ENCODE results near the gene CAPN7.

CAPN7 gene

GRCh38 chr3:15243822-15244482, 37.9 kb downstream of the CAPN7 start:
- no peak for DNase-seq (ENCODE audit: low read depth in 1 of 2, low spot score in 1 of 2)

GRCh38 chr3:15246186-15246585, 40.1 kb downstream of the CAPN7 start:
- no peak for DNase-seq (ENCODE audit: low read depth in 1 of 2, low spot score in 1 of 2)

GRCh38 chr3:15253023-15253697, 47.1 kb downstream of the CAPN7 start:
- no peak for DNase-seq (ENCODE audit: low read depth in 1 of 2, low spot score in 1 of 2)

GRCh38 chr3:15255215-15255614, 49.2 kb downstream of the CAPN7 start:
- no peak for DNase-seq (ENCODE audit: low read depth in 1 of 2, low spot score in 1 of 2)

GRCh38 chr3:15256861-15257341, 50.9 kb downstream of the CAPN7 start:
- no peak for DNase-seq (ENCODE audit: low read depth in 1 of 2, low spot score in 1 of 2)

GRCh38 chr3:15258720-15259119, 52.7 kb downstream of the CAPN7 start:
- no peak for DNase-seq (ENCODE audit: low read depth in 1 of 2, low spot score in 1 of 2)

GRCh38 chr3:15260531-15260930, 54.5 kb downstream of the CAPN7 start:
- DNase-seq (ENCODE audit: low read depth in 1 of 2, low spot score in 1 of 2) = no peak

GRCh38 chr3:15261274-15261673, 55.2 kb downstream of the CAPN7 start:
- DNase-seq (ENCODE audit: low read depth in 1 of 2, low spot score in 1 of 2) = no peak

GRCh38 chr3:15262021-15262420, 56.0 kb downstream of the CAPN7 start:
- no peak for DNase-seq (ENCODE audit: low read depth in 1 of 2, low spot score in 1 of 2)

GRCh38 chr3:15263120-15263519, 57.1 kb downstream of the CAPN7 start:
- DNase-seq (ENCODE audit: low read depth in 1 of 2, low spot score in 1 of 2) = no peak

- DNase-seq (ENCODE audit: low read depth in 1 of 2, low spot score in 1 of 2) = no peak
Observed at GRCh38 chr3:15263926-15264325, 57.9 kb downstream of the CAPN7 start.

GRCh38 chr3:15264486-15264885, 58.4 kb downstream of the CAPN7 start:
- DNase-seq (ENCODE audit: low read depth in 1 of 2, low spot score in 1 of 2) = no peak

- no peak for DNase-seq (ENCODE audit: low read depth in 1 of 2, low spot score in 1 of 2)
Observed at GRCh38 chr3:15265655-15266509, 59.8 kb downstream of the CAPN7 start.

GRCh38 chr3:15266510-15267376, 60.7 kb downstream of the CAPN7 start:
- no peak for DNase-seq (ENCODE audit: low read depth in 1 of 2, low spot score in 1 of 2)

- DNase-seq (ENCODE audit: low read depth in 1 of 2, low spot score in 1 of 2) = no peak
Observed at GRCh38 chr3:15267502-15267901, 61.5 kb downstream of the CAPN7 start.

GRCh38 chr3:15268033-15268631, 62.1 kb downstream of the CAPN7 start:
- DNase-seq (ENCODE audit: low read depth in 1 of 2, low spot score in 1 of 2) = peak; percentile 65 to 83

GRCh38 chr3:15269091-15269989, 63.3 kb downstream of the CAPN7 start:
- peak; percentile 66 to 86 for DNase-seq (ENCODE audit: low read depth in 1 of 2, low spot score in 1 of 2)

GRCh38 chr3:15271030-15271429, 65.0 kb downstream of the CAPN7 start:
- no peak for DNase-seq (ENCODE audit: low read depth in 1 of 2, low spot score in 1 of 2)

GRCh38 chr3:15271785-15272381, 65.8 kb downstream of the CAPN7 start:
- peak; percentile 53 to 70 for DNase-seq (ENCODE audit: low read depth in 1 of 2, low spot score in 1 of 2)
